PFSK-1 (cell line): ENCODE results near the gene EVX1.

ENCODE experiments used
- FOXP2 ChIP-seq: optimal IDR thresholded peaks from 2 replicates; pipeline ENCODE3; 2011; ENCODE audit warnings: borderline replicate concordance, control low read depth, inconsistent platforms; ENCODE audit not compliant: insufficient read depth; ENCODE audit errors: extremely low read length, extremely low read depth
- POLR2AphosphoS5 ChIP-seq: IDR thresholded peaks from 2 replicates; pipeline ENCODE4 v1.6.1; 2012; ENCODE audit warnings: low read depth, mild to moderate bottlenecking, control low read depth, low read length, moderate library complexity
- REST ChIP-seq, 2 experiments: IDR thresholded peaks; 2 replicates each; pipeline versions ENCODE4 v1.6.1 to v1.8.0; 2011 to 2012; ENCODE audit warnings: low read depth in 2 of 2, low read length in 2 of 2, control low read depth in 1 of 2, inconsistent platforms in 1 of 2, mild to moderate bottlenecking in 1 of 2, moderate library complexity in 1 of 2; ENCODE audit not compliant: insufficient read depth in 1 of 2
- SIN3A ChIP-seq: IDR thresholded peaks from 2 replicates; pipeline ENCODE4 v1.6.1; 2012; ENCODE audit warnings: mild to moderate bottlenecking, low read length, moderate library complexity, borderline replicate concordance; ENCODE audit not compliant: insufficient read depth
- TAF1 ChIP-seq: IDR thresholded peaks from 2 replicates; pipeline ENCODE4 v1.6.1; 2012; ENCODE audit warnings: low read length, control low read depth, borderline replicate concordance; ENCODE audit not compliant: insufficient read depth

The EVX1 gene

GRCh38 chr7:27196287-27196767, 46.3 kb upstream of the EVX1 start:
- TF ChIP-seq SIN3A (no peak), REST (IDR thresholded peaks at IDR 0.05; ENCODE audit: insufficient read depth in 1 of 2, low read depth in 2 of 2, low read length in 2 of 2) (no peak), TAF1 (no peak), POLR2AphosphoS5 (no peak), FOXP2 (no peak)

GRCh38 chr7:27197137-27198042, 45.2 kb upstream of the EVX1 start:
- TF ChIP-seq SIN3A (no peak), TAF1 (no peak), POLR2AphosphoS5 (no peak), REST (IDR thresholded peaks at IDR 0.05; ENCODE audit: insufficient read depth in 1 of 2, low read depth in 2 of 2, low read length in 2 of 2) (no peak)

- TF ChIP-seq SIN3A (no peak), FOXP2 (no peak), POLR2AphosphoS5 (no peak), REST (IDR thresholded peaks at IDR 0.05; ENCODE audit: insufficient read depth in 1 of 2, low read depth in 2 of 2, low read length in 2 of 2) (no peak), TAF1 (no peak)
These were observed 44.3 kb upstream of the EVX1 start for GRCh38 chr7:27198138-27198841.

GRCh38 chr7:27198871-27199801, 43.5 kb upstream of the EVX1 start:
- TF ChIP-seq POLR2AphosphoS5: no peak
- TF ChIP-seq TAF1: no peak
- no peak for TF ChIP-seq FOXP2
- no peak for TF ChIP-seq SIN3A
- TF ChIP-seq REST (IDR thresholded peaks at IDR 0.05; ENCODE audit: insufficient read depth in 1 of 2, low read depth in 2 of 2, low read length in 2 of 2): no peak
